ENCODE measurements around the gene ASB13. TPM values are rescaled to one million over a fixed set of nuclear protein-coding genes. Genes with fewer than 3 reads are reported as not detected.

ASB13 gene
- total and polyA plus RNA-seq, 2 experiments from 2014 or later: 11.6 to 20.2 TPM

DNA sequence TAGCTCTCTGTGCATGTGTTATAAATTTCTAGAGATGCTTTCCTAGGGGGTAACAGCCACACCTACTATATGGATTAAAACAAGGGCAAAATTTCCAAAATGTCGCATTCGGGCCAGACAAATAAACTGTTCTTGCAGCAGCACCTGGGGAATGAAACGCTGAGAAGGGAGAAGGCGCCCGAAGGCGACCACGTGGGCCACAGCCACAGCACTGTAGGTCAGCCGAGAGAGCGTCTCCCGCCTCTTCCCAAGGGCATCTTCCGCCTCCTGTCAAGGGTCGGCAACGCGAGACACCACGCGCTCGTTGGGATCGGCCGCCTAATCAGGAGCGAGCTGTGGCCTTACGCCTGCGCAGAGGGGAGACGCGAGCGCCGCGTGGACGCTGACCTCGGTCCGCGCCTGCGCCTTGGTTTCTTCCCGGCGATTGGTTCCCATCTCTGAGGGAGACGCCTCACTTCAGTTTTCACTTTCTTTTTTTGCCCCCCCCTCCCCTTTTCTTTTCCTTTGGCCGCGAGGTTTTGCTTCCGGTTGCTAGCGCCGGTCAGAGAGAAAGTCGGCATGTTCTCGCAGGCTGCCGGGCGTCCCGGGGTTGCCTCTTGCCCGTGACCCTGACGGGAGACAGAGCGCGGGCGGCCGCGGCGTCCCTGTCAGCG lies 18.0 kb upstream of the ASB13 start, which contains the start of gene TASOR2:
Gene TASOR2 (plus strand): TSS at position 521 of the 653 bp plus-strand sequence. CDS start 35,805 bp downstream, outside the sequence.
- Histone ChIP-seq H2AFZ (peak within 1 kb of the TSS; percentile 94), H3K27me3 (ENCODE audit: insufficient read depth) (peaks cover 20% of the 10 kb centered on the region), H3K4me2 (peak within 1 kb of the TSS; percentile 89), H3K4me3 (peak within 1 kb of the TSS; percentile 57), H3K9me2 (ENCODE audit: insufficient read depth) (peaks cover 6% of the 10 kb centered on the region), H3K4me1 (ENCODE audit: insufficient read depth) (peaks cover 9% of the 10 kb centered on the region; the same call in 1 of the 2 replicates), H3K79me2 (replicated peaks; ENCODE audit: insufficient read depth) (peaks cover 41% of the 10 kb centered on the region), H3F3A (replicated peaks; ENCODE audit: low read depth) (0 out of 2 replicates have a peak, but pooled peaks cover 6% of the 10 kb centered on the region), H4K20me1 (replicated peaks; ENCODE audit: insufficient read depth) (peaks cover 30% of the 10 kb centered on the region), H3K36me3 (ENCODE audit: insufficient read depth) (no peaks in the 10 kb centered on the region), H3K27ac (ENCODE audit: low read depth) (no peak within 1 kb of the TSS)
- TF ChIP-seq, protein P1, sequence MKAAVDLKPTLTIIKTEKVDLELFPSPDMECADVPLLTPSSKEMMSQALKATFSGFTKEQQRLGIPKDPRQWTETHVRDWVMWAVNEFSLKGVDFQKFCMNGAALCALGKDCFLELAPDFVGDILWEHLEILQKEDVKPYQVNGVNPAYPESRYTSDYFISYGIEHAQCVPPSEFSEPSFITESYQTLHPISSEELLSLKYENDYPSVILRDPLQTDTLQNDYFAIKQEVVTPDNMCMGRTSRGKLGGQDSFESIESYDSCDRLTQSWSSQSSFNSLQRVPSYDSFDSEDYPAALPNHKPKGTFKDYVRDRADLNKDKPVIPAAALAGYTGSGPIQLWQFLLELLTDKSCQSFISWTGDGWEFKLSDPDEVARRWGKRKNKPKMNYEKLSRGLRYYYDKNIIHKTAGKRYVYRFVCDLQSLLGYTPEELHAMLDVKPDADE (IDR thresholded peaks at IDR 0.05): no peak
- TF ChIP-seq, protein P2, sequence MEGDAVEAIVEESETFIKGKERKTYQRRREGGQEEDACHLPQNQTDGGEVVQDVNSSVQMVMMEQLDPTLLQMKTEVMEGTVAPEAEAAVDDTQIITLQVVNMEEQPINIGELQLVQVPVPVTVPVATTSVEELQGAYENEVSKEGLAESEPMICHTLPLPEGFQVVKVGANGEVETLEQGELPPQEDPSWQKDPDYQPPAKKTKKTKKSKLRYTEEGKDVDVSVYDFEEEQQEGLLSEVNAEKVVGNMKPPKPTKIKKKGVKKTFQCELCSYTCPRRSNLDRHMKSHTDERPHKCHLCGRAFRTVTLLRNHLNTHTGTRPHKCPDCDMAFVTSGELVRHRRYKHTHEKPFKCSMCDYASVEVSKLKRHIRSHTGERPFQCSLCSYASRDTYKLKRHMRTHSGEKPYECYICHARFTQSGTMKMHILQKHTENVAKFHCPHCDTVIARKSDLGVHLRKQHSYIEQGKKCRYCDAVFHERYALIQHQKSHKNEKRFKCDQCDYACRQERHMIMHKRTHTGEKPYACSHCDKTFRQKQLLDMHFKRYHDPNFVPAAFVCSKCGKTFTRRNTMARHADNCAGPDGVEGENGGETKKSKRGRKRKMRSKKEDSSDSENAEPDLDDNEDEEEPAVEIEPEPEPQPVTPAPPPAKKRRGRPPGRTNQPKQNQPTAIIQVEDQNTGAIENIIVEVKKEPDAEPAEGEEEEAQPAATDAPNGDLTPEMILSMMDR (conservative IDR thresholded peaks at IDR 0.05; ENCODE audit: low read depth in 2 of 2): no peak
- TF ChIP-seq, protein P3, sequence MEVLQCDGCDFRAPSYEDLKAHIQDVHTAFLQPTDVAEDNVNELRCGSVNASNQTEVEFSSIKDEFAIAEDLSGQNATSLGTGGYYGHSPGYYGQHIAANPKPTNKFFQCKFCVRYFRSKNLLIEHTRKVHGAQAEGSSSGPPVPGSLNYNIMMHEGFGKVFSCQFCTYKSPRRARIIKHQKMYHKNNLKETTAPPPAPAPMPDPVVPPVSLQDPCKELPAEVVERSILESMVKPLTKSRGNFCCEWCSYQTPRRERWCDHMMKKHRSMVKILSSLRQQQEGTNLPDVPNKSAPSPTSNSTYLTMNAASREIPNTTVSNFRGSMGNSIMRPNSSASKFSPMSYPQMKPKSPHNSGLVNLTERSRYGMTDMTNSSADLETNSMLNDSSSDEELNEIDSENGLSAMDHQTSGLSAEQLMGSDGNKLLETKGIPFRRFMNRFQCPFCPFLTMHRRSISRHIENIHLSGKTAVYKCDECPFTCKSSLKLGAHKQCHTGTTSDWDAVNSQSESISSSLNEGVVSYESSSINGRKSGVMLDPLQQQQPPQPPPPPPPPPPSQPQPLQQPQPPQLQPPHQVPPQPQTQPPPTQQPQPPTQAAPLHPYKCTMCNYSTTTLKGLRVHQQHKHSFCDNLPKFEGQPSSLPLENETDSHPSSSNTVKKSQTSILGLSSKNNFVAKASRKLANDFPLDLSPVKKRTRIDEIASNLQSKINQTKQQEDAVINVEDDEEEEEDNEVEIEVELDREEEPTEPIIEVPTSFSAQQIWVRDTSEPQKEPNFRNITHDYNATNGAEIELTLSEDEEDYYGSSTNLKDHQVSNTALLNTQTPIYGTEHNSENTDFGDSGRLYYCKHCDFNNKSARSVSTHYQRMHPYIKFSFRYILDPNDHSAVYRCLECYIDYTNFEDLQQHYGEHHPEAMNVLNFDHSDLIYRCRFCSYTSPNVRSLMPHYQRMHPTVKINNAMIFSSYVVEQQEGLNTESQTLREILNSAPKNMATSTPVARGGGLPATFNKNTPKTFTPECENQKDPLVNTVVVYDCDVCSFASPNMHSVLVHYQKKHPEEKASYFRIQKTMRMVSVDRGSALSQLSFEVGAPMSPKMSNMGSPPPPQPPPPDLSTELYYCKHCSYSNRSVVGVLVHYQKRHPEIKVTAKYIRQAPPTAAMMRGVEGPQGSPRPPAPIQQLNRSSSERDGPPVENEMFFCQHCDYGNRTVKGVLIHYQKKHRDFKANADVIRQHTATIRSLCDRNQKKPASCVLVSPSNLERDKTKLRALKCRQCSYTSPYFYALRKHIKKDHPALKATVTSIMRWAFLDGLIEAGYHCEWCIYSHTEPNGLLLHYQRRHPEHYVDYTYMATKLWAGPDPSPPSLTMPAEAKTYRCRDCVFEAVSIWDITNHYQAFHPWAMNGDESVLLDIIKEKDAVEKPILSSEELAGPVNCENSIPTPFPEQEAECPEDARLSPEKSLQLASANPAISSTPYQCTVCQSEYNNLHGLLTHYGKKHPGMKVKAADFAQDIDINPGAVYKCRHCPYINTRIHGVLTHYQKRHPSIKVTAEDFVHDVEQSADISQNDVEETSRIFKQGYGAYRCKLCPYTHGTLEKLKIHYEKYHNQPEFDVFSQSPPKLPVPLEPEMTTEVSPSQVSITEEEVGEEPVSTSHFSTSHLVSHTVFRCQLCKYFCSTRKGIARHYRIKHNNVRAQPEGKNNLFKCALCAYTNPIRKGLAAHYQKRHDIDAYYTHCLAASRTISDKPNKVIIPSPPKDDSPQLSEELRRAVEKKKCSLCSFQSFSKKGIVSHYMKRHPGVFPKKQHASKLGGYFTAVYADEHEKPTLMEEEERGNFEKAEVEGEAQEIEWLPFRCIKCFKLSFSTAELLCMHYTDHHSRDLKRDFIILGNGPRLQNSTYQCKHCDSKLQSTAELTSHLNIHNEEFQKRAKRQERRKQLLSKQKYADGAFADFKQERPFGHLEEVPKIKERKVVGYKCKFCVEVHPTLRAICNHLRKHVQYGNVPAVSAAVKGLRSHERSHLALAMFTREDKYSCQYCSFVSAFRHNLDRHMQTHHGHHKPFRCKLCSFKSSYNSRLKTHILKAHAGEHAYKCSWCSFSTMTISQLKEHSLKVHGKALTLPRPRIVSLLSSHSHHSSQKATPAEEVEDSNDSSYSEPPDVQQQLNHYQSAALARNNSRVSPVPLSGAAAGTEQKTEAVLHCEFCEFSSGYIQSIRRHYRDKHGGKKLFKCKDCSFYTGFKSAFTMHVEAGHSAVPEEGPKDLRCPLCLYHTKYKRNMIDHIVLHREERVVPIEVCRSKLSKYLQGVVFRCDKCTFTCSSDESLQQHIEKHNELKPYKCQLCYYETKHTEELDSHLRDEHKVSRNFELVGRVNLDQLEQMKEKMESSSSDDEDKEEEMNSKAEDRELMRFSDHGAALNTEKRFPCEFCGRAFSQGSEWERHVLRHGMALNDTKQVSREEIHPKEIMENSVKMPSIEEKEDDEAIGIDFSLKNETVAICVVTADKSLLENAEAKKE (CRISPR knock-in tag; IDR thresholded peaks at IDR 0.05): no peak
- TF ChIP-seq JUNB (IDR thresholded peaks at IDR 0.05; ENCODE audit: unreplicated experiment) (no peak), STAT1 (IDR thresholded peaks at IDR 0.05; ENCODE audit: unreplicated experiment) (no peak), ZNF331 (CRISPR knock-in tag; IDR thresholded peaks at IDR 0.05; ENCODE audit: low read depth) (0 out of 2 replicates have a peak, but pooled peaks have one; percentile 4), CREB1 (CRISPR knock-in tag; IDR thresholded peaks at IDR 0.05; ENCODE audit: low read depth) (peak; percentile 57), ZNF114 (CRISPR knock-in tag; IDR thresholded peaks at IDR 0.05) (peak; percentile 82; the same call in 1 of the 2 replicates), EZH2 (IDR thresholded peaks at IDR 0.05; ENCODE audit: low read depth, unreplicated experiment) (no peak), POLR2AphosphoS5 (IDR thresholded peaks at IDR 0.05; ENCODE audit: low read depth) (peak; percentile 74), NANOG (IDR thresholded peaks at IDR 0.05; ENCODE audit: borderline replicate concordance) (no peak), EZH2phosphoT487 (IDR thresholded peaks at IDR 0.05; ENCODE audit: unreplicated experiment) (no peak)
- TF ChIP-seq, protein P4, sequence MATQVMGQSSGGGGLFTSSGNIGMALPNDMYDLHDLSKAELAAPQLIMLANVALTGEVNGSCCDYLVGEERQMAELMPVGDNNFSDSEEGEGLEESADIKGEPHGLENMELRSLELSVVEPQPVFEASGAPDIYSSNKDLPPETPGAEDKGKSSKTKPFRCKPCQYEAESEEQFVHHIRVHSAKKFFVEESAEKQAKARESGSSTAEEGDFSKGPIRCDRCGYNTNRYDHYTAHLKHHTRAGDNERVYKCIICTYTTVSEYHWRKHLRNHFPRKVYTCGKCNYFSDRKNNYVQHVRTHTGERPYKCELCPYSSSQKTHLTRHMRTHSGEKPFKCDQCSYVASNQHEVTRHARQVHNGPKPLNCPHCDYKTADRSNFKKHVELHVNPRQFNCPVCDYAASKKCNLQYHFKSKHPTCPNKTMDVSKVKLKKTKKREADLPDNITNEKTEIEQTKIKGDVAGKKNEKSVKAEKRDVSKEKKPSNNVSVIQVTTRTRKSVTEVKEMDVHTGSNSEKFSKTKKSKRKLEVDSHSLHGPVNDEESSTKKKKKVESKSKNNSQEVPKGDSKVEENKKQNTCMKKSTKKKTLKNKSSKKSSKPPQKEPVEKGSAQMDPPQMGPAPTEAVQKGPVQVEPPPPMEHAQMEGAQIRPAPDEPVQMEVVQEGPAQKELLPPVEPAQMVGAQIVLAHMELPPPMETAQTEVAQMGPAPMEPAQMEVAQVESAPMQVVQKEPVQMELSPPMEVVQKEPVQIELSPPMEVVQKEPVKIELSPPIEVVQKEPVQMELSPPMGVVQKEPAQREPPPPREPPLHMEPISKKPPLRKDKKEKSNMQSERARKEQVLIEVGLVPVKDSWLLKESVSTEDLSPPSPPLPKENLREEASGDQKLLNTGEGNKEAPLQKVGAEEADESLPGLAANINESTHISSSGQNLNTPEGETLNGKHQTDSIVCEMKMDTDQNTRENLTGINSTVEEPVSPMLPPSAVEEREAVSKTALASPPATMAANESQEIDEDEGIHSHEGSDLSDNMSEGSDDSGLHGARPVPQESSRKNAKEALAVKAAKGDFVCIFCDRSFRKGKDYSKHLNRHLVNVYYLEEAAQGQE (IDR thresholded peaks at IDR 0.05; ENCODE audit: unreplicated experiment): no peak
- peak within 1 kb of the TSS; percentile 99 for H3K4me3 Mint-ChIP-seq
- DNase-seq (ENCODE audit: low spot score) (peak; percentile 99), ATAC-seq (peak; percentile 95)
- H3K9me3 Mint-ChIP-seq: peaks cover 5% of the 10 kb centered on the region; the same call in 2 of the 3 replicates
- H3K36me3 Mint-ChIP-seq (ENCODE audit: low read depth): peaks cover 5% of the 10 kb centered on the region; the same call in 1 of the 3 replicates
- H3K27ac Mint-ChIP-seq: peak within 1 kb of the TSS; percentile 96
- H3K4me1 Mint-ChIP-seq: peaks cover 15% of the 10 kb centered on the region
- peaks cover 12% of the 10 kb centered on the region for H3K27me3 Mint-ChIP-seq (ENCODE audit: insufficient read depth, low read depth, poor library complexity)

Data from GM23338 (cell line).